Dedifferentiated amniotic fluid mesenchymal stem cell (primary cell): Measurements from ENCODE around the gene ELFN1.
"Not testable (repeated sequence)": the region's sequence is repeated elsewhere in the genome, so short reads cannot be mapped to it uniquely, and the experiment has no call there.

Experiments used
- DNase-seq: peaks from one replicate; pipeline ENCODE4 v3.0.0-alpha.2; 2016; ENCODE audit errors: extremely low spot score

ELFN1 gene

GRCh38 chr7:1755783-1756625, 85.9 kb downstream of the ELFN1 start:
- DNase-seq = no peak

GRCh38 chr7:1757601-1758000, 87.5 kb downstream of the ELFN1 start:
- no peak for DNase-seq

- DNase-seq = no peak
Observed at GRCh38 chr7:1758028-1758858, 88.2 kb downstream of the ELFN1 start.

GRCh38 chr7:1758859-1759521, 88.9 kb downstream of the ELFN1 start:
- DNase-seq = no peak

GRCh38 chr7:1761097-1761496, 91.0 kb downstream of the ELFN1 start:
- DNase-seq = no peak

- no peak for DNase-seq
Observed at GRCh38 chr7:1761774-1762173, 91.7 kb downstream of the ELFN1 start.

- DNase-seq = no peak
Observed at GRCh38 chr7:1762238-1762945, 92.3 kb downstream of the ELFN1 start.

GRCh38 chr7:1763033-1763432, 93.0 kb downstream of the ELFN1 start:
- no peak for DNase-seq

- DNase-seq = not testable (repeated sequence)
Observed at GRCh38 chr7:1763911-1764310, 93.8 kb downstream of the ELFN1 start.

- DNase-seq = no peak
Observed at GRCh38 chr7:1765336-1765735, 95.3 kb downstream of the ELFN1 start.

- no peak for DNase-seq
Observed at GRCh38 chr7:1767524-1767923, 97.4 kb downstream of the ELFN1 start.

- DNase-seq = no peak
Observed at GRCh38 chr7:1768832-1769231, 98.8 kb downstream of the ELFN1 start.

GRCh38 chr7:1769286-1770200, 99.5 kb downstream of the ELFN1 start:
- no peak for DNase-seq

GRCh38 chr7:1770331-1770730, 100.3 kb downstream of the ELFN1 start:
- no peak for DNase-seq

GRCh38 chr7:1775389-1775788, 105.3 kb downstream of the ELFN1 start:
- DNase-seq = no peak

- DNase-seq = no peak
Observed at GRCh38 chr7:1777122-1777521, 107.0 kb downstream of the ELFN1 start.

GRCh38 chr7:1779445-1779844, 109.4 kb downstream of the ELFN1 start:
- no peak for DNase-seq

- DNase-seq = no peak
Observed at GRCh38 chr7:1781369-1781768, 111.3 kb downstream of the ELFN1 start.

GRCh38 chr7:1785839-1786238, 115.8 kb downstream of the ELFN1 start:
- no peak for DNase-seq

GRCh38 chr7:1787241-1787640, 117.2 kb downstream of the ELFN1 start:
- no peak for DNase-seq
